NCI-H510A (cell line): ENCODE measurements around the gene DIPK1B.

Experiments used
- DNase-seq: peaks from one replicate; lab custom pipeline; 2025; lab: John Stamatoyannopoulos, UW

The DIPK1B gene

DNA sequence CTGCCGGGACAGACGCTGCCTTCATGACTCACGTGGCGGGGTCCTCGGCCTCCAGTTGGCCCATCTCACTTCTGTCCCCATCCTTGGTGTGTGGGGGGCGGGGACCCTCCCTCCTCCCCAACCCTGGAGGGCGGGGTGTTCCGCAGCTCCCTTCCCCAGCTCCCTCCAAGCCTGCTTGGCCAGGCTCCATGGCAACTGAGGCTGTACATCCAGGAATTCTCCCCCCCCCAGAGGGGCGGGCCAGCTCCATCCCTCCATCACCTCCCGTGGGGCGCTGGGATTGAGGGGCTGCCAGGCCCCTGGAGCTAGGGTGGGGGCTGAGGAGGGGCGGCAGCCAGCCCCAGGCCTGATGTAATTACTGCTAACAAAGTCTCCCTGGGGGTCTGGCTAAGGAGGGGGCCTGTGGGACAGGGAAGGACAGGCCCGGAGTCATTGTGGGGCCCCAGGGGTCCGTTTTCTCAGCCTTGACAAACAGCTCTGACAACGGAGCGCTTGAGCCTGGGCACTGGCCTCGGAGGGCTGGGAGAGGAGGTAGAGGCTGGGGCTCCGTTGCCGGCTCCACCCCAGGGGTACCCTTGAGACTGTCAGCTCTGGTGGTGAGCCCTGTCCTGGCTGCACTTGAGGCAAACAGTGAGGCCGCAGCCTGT is 8.0 kb downstream of the DIPK1B start:
- no peak for DNase-seq

DNA sequence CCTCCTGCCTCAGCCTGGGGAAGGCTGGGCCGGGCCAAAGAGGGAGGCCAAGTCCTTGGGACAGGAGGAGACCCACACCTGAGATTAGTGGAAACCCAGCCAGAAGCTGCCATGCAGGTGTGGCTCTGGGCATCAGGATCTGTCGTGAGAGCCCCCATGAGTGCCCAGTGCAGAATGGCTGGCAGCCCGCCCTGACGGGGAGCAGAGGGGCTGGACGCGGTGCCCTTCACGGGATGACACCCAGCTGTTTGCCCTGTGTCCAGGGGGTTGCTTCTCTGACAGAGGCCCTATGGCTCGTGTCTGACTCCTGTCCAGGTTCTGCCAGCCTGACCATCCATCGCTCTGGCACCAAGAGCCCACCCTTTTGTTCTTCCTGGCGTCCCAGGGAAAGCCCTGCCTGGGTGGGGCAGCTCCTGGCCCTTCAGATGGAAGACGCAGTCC is 8.5 kb downstream of the DIPK1B start:
- DNase-seq = no peak

DNA sequence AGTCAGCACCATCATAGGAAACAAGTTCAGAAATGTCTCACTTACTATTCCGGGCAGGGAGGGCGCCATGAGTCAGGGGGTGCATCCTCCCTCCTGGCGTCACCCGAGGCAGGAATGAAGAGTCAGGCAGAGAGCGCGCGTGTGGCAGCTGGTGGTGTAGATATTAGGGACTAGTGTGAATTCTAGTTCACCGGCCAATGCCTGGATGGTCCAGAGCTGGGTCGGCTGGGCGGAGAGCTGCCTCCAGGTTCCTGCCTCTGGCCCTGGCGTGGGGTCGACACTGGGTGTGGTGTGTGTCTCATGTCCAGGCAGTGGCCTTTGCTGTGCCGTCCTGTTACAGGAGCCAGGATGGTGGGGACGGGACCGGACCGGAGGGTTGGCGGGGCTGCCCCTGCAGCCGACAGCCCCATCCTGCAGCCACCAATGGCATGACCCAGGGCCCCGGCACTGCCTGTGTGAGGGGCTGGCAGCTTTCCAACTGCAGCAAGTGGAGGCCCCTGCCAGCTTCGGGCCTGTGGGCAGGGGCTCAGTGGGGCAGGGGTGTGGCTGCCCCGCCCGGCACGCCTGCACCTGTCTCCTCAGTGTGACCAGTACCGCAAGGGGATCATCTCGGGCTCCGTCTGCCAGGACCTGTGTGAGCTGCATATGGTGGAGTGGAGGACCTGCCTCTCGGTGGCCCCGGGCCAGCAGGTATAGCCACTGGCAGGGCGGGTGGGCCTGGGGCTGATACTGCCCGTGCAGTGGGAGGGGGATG is 9.1 kb downstream of the DIPK1B start:
- DNase-seq = no peak

DNA sequence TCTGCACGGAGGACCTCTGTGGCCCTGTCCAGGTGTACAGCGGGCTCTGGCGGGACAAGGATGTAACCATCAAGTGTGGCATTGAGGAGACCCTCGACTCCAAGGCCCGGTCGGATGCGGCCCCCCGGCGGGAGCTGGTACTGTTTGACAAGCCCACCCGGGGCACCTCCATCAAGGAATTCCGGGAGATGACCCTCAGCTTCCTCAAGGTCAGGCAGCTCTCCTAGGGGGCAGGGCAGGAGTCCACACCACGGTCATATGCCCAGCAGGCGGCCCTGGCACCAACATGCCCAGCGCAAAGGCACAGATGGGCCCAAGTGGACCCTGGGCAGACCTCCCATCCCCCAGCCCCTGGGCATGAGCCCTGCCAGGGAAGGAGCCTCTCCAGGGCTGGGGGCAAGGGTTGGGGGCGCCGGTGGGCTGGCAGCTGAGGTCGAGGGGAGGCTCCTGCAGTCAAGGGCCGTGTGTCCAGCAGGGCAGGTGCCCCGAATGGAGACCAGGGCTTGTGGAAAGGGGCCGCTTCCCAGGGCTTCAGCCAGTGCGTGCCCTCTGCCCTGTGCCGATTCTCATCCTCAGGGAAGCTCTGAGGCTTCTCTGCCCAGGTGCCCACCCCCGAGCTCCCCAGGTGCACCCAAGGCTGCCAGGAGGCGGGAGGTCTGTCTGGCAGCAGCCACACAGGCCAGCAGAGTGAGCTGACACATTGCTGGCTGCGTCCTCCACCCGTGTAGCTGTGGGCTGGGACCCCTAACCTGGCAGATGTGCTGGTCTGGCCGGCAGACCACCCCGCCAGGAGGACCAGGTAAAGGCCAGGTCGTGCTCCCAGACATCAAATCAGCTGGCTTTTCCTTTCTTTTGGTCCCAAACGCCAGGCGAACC is 10.0 kb downstream of the DIPK1B start:
- no peak for DNase-seq

DNA sequence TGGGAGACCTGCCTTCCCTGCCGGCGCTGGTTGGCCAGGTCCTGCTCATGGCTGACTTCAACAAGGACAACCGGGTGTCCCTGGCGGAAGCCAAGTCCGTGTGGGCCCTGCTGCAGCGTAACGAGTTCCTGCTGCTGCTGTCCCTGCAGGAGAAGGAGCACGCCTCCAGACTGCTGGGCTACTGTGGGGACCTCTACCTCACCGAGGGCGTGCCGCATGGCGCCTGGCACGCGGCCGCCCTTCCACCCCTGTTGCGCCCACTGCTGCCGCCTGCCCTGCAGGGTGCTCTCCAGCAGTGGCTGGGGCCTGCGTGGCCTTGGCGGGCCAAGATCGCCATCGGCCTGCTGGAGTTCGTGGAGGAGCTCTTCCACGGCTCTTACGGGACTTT is 10.6 kb downstream of the DIPK1B start:
- no peak for DNase-seq

DNA sequence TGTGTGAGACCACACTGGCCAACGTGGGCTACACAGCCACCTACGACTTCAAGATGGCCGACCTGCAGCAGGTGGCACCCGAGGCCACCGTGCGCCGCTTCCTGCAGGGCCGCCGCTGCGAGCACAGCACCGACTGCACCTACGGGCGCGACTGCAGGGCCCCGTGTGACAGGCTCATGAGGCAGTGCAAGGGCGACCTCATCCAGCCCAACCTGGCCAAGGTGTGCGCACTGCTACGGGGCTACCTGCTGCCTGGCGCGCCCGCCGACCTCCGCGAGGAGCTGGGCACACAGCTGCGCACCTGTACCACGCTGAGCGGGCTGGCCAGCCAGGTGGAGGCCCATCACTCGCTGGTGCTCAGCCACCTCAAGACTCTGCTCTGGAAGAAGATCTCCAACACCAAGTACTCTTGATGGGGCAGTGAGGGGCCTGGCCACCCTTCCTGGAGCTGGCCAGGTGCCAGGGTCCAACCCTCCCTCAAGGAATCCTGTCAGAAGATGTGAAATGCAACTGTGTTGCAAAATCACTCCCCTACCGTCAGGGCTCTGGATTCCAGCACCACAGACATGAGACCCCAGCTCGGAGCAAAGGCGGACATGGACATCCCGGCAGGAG is 11.1 kb downstream of the DIPK1B start:
- DNase-seq = no peak

DNA sequence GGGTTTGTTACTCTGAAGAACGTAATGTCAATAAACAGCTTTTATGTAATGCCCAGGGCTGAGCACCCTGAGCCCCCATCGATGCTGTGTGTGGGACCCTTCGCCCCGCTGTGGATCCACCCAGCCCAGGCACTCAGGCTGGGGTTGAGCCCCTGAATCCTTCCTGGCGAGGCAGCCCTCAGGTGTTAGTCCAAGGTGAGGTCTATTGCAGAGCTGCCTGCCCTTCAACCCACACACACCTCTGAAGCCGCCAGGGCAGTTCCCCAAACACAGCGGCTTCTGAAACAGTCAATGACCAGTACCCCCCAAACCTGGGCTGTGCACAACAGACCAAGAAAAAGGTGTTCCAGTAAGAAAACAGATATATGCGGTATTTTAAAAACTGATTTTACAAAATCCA is 11.6 kb downstream of the DIPK1B start:
- no peak for DNase-seq

DNA sequence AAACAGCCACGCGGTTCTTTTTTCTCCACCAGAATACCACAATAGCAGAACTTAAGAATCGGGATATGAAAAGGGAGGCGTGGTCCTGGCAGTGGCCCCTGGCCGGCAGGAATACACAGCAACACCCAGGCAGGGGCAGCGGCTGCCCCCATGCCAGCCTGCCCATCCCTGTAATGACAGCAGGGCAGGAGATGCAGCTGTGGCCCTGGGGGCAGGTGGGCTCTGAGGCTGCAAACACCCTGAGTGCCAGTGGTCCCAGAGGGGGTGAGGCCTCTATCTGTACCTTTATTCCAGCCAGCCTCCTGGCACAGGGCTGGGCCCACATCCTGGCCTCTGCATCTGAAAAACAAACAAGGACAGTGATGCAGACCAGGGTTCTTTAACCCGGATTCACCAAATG is 12.4 kb downstream of the DIPK1B start:
- no peak for DNase-seq

DNA sequence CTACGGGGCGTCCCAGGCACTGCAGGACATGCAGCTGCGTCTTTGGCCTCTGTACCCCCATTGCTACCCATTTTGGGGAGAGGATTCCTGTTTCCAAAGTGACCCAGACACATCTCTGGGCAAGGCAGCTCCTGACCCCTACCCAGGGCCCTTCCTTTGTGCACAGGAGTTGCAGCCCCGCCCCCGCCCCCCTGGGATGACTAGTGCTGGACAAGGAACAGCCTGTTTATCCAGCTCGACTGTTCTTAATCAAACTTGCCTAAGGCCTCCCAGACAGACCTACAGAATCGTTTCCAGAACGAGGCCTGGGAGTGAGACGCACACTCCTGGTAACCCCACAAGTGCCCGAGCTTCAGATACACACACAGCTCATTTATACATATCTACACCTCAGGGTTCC is 13.2 kb downstream of the DIPK1B start:
- DNase-seq = no peak

DNA sequence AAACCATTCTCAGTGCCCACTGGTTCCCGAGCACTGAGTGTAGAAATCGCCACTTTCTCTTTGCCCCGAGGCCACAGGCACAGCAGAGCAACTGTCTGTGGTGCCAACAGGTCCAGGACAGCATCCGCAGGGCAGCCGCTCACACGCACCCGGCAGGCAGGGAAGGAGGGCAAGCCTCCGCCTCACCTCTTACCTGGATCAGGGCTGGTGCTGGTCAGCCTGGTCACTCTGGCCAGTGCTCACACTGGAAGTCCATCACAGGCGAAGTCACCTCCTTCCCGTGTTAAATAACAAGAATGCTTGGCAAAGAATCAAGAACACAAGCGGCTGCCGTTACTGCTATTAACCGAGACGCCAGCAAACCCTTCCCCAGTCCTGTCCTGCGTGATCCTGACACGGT is 13.7 kb downstream of the DIPK1B start:
- DNase-seq = no peak

DNA sequence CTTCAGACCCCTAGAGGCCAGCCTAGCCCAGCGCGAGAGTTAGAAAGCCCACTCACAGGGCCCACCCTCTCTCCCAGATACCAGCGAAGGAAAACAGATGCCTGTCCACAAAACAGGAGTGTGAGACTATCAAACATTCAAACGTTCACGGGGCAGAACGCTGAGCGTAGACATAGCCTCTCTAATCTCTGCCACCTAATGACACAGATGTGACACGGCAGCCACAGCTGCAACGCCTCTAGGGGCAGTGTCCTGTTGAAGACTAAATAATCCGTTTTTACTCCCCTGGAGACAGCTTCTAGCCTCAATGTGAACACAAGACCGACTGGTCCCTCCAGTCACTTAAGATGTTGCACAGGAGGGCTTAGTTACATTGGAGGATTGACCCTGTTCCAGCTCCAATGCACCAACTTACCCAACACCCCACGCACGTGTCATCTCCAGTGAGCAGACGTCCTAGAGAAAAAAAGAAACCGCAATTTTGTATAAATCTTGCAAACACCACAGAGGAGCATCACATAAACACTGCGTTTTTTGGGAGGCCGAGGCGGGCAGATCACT is 14.3 kb downstream of the DIPK1B start:
- DNase-seq = no peak

DNA sequence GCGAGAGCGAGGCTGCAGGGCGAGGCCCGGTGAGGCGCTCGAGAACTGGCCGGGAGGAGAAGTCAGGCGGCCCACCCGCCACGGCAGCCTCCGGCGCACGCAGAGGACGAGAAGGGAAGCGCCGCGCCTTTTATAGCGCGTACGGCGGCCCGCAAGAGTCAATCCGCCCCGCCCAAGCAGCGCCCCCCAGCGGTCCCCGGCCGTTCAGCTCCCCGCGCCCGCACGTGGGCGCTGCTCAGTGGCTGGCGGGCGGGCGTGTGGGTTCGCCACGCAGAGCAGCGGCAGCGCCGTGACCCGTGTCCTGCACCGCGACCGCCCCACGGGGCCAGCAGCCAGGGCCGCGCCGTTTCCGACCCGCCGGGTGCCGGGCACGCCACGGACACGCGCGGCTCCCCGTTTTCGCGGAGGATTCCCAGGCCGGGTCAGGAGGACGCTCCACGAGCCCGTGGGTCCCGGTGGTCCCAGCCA is 15.7 kb downstream of the DIPK1B start:
- DNase-seq = peak; percentile 74

DNA sequence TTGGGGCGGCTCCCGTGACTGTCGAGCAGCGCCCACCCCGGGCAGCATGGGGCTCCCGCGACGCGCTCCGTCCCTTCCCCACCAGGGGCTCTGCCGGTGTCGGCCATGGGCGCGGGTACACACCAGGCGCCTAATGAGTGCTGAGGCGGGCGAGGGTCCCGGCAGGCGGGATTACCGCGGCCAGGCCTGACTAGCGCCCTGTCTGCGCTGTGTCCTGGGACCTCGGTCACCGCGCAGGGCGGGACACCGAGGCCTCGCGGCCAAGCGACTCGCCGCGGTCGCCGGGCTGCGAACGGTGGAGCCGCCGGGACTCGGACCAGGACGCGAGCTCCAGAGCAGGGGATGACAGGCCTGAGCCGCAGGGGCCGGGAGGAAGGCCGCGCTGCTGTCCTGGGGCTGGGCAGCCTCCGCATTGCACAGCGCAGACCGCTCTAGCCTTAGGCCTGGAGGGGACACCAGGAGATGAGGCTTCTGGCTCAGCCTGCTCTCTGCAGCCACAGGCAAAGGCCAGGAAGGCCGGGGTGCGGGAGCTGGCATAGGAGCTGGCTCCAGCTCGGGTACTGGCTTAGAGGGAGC is 16.3 kb downstream of the DIPK1B start:
- no peak for DNase-seq

DNA sequence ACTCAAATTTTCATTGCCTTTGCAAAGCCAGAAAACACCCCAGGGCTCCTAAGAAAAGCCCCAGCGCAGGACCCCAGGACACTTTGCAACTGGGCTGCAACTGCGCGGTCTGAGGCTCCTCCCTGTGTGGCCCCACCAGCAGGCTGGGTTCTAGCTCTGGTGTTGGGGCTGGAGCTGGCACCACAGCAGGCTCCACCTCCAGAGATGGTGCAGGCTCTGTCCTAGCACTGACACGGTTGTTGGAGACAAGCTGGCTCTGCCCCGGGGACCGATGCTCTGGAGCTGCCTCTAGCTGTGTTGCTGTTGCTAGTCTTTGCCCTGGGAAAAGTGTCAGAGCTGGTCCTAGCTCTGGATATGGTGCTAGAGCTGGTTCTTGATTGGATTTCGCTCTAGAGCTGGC is 16.8 kb downstream of the DIPK1B start:
- no peak for DNase-seq

DNA sequence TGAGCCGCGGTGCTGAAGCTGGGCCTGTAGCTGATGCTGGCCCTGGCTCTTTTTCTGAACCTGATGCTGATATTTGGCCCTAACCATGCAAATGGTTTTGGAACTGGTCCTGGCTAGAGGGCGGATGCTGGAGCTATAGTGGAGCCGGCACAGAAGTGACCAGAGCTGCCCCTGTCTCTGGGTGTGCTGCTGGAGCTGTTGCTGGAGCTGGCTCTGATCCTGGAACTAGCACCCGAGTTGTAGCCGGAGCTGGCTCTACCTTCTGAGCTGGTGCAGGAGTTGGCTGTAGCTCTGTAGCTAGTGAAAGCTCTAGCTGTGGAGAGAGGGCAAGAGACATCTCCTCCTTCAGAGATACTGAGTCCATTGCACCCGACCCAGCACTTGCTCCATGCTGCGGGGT is 17.6 kb downstream of the DIPK1B start:
- no peak for DNase-seq

DNA sequence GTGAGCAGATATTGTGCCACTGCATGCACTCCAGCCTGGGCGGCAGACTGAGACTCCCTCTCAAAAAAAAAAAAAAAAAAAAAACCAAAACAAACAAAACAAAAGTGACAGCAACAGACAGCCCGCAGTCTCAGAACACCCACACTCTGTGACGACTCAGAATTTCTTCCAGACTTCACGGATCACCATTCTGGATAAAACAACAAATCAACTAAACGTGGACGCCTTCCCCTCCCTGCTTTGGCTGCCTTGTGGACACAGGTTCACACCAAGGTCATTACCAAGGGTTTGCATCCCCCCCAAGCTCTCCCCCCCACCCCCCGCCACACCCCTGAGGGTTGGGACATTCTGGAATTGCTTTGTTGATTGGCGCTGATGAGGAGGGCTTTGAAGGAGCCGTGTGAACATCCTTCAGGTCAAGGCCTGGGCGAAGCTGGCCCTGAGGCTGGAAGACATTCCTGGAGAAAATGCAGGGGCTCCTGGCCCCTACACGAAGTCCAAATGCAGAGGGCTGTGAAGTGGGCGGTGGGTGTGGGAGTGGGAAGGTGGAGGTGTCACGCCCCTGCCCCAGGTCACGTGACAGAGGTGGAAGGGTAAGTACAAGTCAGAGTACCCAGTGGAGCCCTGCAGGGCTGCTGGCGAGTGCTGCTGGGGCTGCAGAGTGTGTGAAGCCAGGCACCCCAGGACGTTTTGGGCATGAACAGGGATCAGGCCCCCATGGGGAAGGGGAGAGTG is 20.2 kb downstream of the DIPK1B start:
- no peak for DNase-seq

DNA sequence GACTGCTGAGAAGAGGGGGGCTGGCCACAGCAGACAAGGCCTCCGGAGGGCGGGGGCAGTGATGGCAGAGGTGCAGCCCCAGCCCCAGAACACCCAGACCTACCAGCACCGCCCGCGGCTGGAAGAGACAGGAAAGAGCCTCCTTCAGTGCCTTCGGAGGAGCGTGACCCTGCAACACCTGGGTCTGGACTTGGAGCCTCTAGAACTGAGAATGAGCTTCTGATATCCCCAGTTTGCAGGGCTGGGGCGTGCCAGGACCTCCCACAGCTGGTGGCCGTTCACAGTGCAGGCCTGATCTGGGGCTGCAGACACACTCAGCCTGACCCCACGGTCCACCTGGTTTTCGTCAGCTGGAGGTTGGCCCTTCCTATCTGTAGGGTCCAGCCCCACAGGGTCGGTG is 21.2 kb downstream of the DIPK1B start:
- no peak for DNase-seq

DNA sequence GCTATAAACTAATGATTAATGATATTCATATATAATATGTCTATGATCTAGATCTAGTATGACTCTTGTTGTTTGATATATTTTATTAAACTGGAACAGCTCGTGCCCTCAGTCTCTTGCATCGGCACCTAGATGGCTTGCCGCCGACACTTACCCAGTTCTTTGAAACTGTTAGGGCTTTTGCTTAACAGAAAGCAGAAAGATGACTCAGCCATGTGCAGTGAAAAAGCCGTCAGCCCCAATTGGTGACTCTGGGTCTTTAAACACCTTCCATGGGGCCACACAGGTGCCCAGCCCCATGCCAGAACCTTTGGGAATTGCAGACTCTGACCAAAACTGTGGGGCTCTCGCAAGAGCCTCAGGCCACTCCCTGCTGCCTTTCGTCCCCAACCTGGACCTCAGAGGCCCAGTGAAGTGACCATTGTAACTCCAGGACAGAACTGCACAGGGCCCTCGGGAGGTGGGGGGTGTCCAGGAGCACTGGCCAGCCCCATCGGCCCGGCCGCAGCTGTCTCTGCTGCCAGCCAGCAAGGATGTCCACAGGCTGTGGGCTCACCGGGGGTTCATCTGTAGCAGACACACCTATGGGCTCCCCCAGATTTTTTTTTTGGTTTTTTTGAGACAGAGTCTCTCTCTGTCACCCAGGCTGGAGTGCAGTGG is 22.6 kb downstream of the DIPK1B start:
- no peak for DNase-seq

DNA sequence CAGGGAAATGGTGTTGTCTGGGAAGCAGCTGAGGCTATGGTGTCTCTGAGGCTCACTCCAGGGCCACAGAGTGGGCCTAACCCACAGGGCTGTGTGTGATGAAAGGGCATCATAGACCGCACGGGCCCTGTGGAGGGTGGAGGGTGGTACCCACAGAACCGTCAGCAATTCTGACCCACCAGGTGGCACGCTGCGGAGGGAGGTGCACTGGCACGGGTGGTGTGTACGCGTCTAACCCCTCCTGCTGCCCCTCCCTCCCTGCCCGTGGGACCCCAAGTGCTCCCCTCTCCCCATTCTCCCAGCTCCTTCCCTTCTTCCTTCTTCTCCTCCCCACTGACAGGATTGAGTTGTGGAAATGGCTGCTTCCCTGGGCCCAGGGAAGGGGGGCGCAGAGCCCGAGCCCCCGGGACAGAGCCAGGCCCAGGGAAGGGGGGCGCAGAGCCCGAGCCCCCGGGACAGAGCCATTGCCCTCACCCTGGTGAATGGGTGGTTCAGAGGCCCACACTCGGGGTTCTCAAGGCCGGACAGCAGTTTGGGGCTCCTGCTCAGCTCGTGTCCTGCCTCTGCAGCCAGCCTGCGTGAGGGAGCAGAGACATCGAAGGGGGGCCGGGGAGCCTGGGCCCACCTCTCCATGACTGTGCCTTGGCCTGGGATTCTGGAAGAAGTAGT is 23.6 kb downstream of the DIPK1B start:
- no peak for DNase-seq

DNA sequence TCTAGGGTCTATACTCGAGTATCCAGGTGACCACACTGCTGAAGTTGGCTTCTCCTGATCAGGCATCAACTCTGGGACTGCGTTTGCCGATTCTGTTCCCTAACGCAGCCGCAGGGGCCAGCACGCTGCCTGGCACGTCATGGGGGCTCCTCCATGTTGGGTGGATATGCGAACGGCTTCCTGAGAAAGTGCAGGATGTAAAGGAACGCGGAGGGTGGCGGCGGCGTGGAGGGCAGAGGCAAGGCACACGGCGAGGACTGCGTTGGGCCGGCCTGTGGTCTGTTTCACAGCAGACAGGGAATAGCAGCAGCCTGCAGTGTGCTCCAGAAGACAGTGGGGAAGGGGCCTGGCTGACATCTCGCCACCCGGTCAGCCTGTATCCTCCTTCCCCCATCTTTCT is 26.6 kb downstream of the DIPK1B start:
- no peak for DNase-seq
